Neutrophil (primary cell): ENCODE measurements around the gene NHLRC2.
A peak's percentile ranks its signal among the peaks of the same experiment; 100 is the strongest.

Experiments
- H3K27ac ChIP-seq: fragments of 200-600 bp; sonication (generic); 2 replicates; pipeline ENCODE4 v1.5.1; 2016; ENCODE audit warnings: mild to moderate bottlenecking, moderate library complexity
- H3K27me3 ChIP-seq: fragments of 200-600 bp; sonication (generic); 2 replicates; pipeline ENCODE4 v1.6.0; 2016; ENCODE audit warnings: mild to moderate bottlenecking
- H3K36me3 ChIP-seq: fragments of 200-600 bp; sonication (generic); 2 replicates; pipeline ENCODE4 v1.5.1; 2017
- H3K4me1 ChIP-seq, 2 experiments: fragments of 200-600 bp in 1 of 2; sonication (generic) in 1 of 2; 1 replicate in 1 of 2; 2 replicates in 1 of 2; pipeline versions ENCODE4 v1.5.1 to v1.6.1; 2013 to 2016; ENCODE audit warnings: low read depth in 1 of 2, low read length in 1 of 2, mild to moderate bottlenecking in 1 of 2, moderate library complexity in 1 of 2; ENCODE audit not compliant: control insufficient read depth in 1 of 2, insufficient read depth in 1 of 2
- H3K4me3 ChIP-seq, 2 experiments: fragments of 200-600 bp in 1 of 2; sonication (generic) in 1 of 2; 1 replicate in 1 of 2; 2 replicates in 1 of 2; pipeline ENCODE4 v1.5.1; 2013 to 2016; ENCODE audit warnings: low read depth in 1 of 2, low read length in 1 of 2, mild to moderate bottlenecking in 1 of 2, moderate library complexity in 1 of 2
- H3K9me3 ChIP-seq: fragments of 200-600 bp; sonication (generic); 2 replicates; pipeline ENCODE4 v1.5.1; 2016
- TF ChIP-seq, protein P1 (sequence below): fragments of 200-600 bp; sonication (generic); IDR thresholded peaks from 2 replicates; pipeline ENCODE4 v1.5.1; 2016; ENCODE audit warnings: antibody characterized with exemption

Gene NHLRC2

DNA sequence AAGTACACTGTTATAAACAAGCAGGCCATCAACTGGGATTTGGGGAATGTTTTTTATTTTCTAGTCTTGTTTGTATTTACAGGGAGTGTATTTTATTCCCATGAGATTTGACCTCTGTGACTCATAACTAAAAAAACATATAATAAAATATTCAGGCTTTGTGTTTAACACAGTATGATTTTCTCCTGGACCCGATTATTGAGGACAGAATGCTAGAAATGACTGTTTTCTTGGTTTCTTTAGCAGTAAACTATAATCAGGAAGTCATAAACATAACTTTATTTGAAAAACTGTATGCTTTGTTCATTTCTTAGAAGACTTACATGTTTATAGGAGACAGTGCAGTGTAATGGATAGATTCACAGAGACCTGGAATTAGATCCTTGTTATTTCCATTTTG, 2.1 kb downstream of the NHLRC2 start:
- H3K4me3 ChIP-seq, result no peak overlapping the region
- H3K36me3 ChIP-seq, result no peaks in the 10 kb centered on the region
- H3K27me3 ChIP-seq, result no peaks in the 10 kb centered on the region
- TF ChIP-seq, protein P1, sequence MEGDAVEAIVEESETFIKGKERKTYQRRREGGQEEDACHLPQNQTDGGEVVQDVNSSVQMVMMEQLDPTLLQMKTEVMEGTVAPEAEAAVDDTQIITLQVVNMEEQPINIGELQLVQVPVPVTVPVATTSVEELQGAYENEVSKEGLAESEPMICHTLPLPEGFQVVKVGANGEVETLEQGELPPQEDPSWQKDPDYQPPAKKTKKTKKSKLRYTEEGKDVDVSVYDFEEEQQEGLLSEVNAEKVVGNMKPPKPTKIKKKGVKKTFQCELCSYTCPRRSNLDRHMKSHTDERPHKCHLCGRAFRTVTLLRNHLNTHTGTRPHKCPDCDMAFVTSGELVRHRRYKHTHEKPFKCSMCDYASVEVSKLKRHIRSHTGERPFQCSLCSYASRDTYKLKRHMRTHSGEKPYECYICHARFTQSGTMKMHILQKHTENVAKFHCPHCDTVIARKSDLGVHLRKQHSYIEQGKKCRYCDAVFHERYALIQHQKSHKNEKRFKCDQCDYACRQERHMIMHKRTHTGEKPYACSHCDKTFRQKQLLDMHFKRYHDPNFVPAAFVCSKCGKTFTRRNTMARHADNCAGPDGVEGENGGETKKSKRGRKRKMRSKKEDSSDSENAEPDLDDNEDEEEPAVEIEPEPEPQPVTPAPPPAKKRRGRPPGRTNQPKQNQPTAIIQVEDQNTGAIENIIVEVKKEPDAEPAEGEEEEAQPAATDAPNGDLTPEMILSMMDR, result no peak
- peaks cover 22 to 32% of the 10 kb centered on the region in 2 experiments for H3K4me1 ChIP-seq
- no peak overlapping the region for H3K27ac ChIP-seq
- no peaks in the 10 kb centered on the region for H3K9me3 ChIP-seq

DNA sequence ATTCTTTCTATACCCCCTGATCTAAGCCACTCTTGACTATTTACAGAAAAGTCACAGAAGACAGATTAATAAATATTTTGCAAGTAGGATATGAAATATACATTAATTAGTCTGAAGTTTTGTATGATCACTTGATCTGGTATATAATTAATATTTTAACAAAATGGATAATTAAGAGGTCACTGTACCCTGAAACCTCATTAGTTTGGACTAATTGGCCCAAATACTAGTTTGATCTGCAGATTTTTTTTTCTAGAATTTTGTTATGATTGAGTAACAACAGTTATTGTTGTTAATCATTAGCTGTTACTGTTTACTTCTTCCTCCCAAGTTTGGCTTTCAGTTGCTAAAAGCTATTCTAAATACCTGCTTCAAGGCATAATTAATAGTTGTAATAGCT, 2.7 kb downstream of the NHLRC2 start:
- no peaks in the 10 kb centered on the region for H3K27me3 ChIP-seq
- H3K4me3 ChIP-seq, result no peak overlapping the region
- H3K4me1 ChIP-seq, result peaks cover 22 to 31% of the 10 kb centered on the region in 2 experiments
- no peak overlapping the region for H3K27ac ChIP-seq
- no peaks in the 10 kb centered on the region for H3K36me3 ChIP-seq
- no peaks in the 10 kb centered on the region for H3K9me3 ChIP-seq
- TF ChIP-seq, protein P1, result no peak

DNA sequence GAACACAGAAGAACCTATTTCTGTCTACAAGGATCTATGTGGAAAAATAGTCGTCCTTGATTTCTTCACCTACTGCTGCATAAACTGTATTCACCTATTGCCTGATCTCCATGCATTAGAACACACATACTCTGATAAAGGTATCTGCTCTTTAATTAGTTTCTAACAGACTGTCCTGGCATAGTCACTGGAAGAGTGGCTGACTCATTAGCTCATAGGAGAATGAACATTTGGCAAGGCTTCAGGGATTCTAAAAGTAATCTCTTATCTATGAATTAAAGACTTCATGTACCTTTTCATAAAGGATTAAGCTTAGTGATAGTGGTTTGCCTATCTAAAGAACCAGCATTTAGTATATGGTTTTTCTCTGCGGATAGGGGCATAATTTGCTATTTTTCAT, 4.1 kb downstream of the NHLRC2 start:
- Histone ChIP-seq H3K4me3 (no peak overlapping the region), H3K27ac (no peak overlapping the region), H3K27me3 (no peaks in the 10 kb centered on the region), H3K9me3 (no peaks in the 10 kb centered on the region), H3K36me3 (no peaks in the 10 kb centered on the region), H3K4me1 (peaks cover 17 to 26% of the 10 kb centered on the region in 2 experiments)
- TF ChIP-seq, protein P1, result no peak

DNA sequence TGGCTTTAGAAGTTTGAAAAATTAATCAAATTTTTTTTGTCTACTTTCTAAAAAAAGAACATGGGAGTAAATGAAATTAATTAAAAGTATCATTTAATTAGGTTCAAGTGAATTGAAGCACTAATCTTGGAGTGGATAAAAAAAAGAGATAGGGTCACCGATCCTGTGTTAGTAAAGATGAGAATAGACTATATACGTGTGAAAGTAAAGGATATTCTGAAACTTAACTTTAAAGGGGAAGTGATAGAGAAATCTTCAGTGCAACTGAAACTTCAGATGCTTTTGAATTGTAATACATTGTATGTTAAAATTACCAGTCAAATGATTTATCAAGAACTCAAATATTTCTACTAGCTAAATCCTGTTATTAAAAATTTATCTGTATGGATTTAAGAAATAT, 4.8 kb downstream of the NHLRC2 start:
- TF ChIP-seq, protein P1, result no peak
- Histone ChIP-seq H3K27me3 (no peaks in the 10 kb centered on the region), H3K9me3 (no peaks in the 10 kb centered on the region), H3K4me3 (no peak overlapping the region), H3K27ac (no peak overlapping the region), H3K4me1 (peaks cover 14 to 22% of the 10 kb centered on the region in 2 experiments), H3K36me3 (no peaks in the 10 kb centered on the region)

- no peaks in the 10 kb centered on the region for H3K36me3 ChIP-seq
- H3K4me3 ChIP-seq, result peak overlapping the region in 1 of 2 experiments; percentile 11
- no peaks in the 10 kb centered on the region for H3K27me3 ChIP-seq
- peak overlapping the region; percentile 61 for H3K27ac ChIP-seq
- TF ChIP-seq, protein P1, result no peak
- no peaks in the 10 kb centered on the region for H3K9me3 ChIP-seq
- H3K4me1 ChIP-seq, result peaks cover 24 to 26% of the 10 kb centered on the region in 2 experiments
These were observed 11.4 kb downstream of the NHLRC2 start for GRCh38 chr10:113865901-113866300.
